ENCODE results near the gene DCDC2C. TPM values are rescaled to one million over a fixed set of nuclear protein-coding genes. Genes with fewer than 3 reads are reported as not detected.

The DCDC2C gene
- total and polyA plus RNA-seq, 2 of the 4 experiments (the other 2 are of a cell fraction) = not detected

- TF ChIP-seq, protein P1, sequence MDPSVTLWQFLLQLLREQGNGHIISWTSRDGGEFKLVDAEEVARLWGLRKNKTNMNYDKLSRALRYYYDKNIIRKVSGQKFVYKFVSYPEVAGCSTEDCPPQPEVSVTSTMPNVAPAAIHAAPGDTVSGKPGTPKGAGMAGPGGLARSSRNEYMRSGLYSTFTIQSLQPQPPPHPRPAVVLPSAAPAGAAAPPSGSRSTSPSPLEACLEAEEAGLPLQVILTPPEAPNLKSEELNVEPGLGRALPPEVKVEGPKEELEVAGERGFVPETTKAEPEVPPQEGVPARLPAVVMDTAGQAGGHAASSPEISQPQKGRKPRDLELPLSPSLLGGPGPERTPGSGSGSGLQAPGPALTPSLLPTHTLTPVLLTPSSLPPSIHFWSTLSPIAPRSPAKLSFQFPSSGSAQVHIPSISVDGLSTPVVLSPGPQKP (IDR thresholded peaks at IDR 0.05; ENCODE audit: borderline replicate concordance, low read depth, low read length) = no peak
- TF ChIP-seq MXI1 (IDR thresholded peaks at IDR 0.05; ENCODE audit: borderline replicate concordance, low read depth, low read length) = no peak
- TF ChIP-seq CTCF (conservative IDR thresholded peaks at IDR 0.05; ENCODE audit: low read depth, low read length) = no peak
- no peak for TF ChIP-seq RCOR1 (IDR thresholded peaks at IDR 0.05; ENCODE audit: insufficient replicate concordance, low read length)
- TF ChIP-seq, protein P2, sequence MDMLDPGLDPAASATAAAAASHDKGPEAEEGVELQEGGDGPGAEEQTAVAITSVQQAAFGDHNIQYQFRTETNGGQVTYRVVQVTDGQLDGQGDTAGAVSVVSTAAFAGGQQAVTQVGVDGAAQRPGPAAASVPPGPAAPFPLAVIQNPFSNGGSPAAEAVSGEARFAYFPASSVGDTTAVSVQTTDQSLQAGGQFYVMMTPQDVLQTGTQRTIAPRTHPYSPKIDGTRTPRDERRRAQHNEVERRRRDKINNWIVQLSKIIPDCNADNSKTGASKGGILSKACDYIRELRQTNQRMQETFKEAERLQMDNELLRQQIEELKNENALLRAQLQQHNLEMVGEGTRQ (IDR thresholded peaks at IDR 0.05; ENCODE audit: low read depth, low read length) = no peak
- TF ChIP-seq CHD1 (IDR thresholded peaks at IDR 0.05; ENCODE audit: low read depth, low read length) = no peak
- H3K9me3 ChIP-seq (ENCODE audit: control insufficient read depth, insufficient read depth, low read length) = no peaks in the 10 kb centered on the region
- in situ Hi-C loops (cut with MboI; ENCODE audit: low sequenced_read_pairs) (no loop called here), dilution Hi-C loops (cut with HindIII; ENCODE audit: low sequenced_read_pairs, unreplicated experiment) (no loop called here), intact Hi-C loops (cut with micrococcal nuclease) (no loop called here)
- no peak overlapping the region for H3K23ac ChIP-seq (ENCODE audit: low read depth, low read length)
- no peaks in the 10 kb centered on the region for H3K9me1 ChIP-seq (ENCODE audit: insufficient read depth, low read length)
- no peak for ATAC-seq (ENCODE audit: low read depth)
- peaks cover 12% of the 10 kb centered on the region for H3K27me3 ChIP-seq (ENCODE audit: control insufficient read depth, insufficient read depth, low read length)
- ChIA-PET POLR2A (ENCODE audit: unreplicated experiment) (no interaction called here), CTCF (interaction anchor here (2.3 kb wide), 1 partner anchor 41 kb away, joined by 11 read pairs; no protein-coding TSS in a partner anchor)
- H2AK5ac ChIP-seq (ENCODE audit: low read depth, low read length) = no peak overlapping the region
- 95% methylated on average over 11 of the region's 19 CpGs; no CpG with 5 or more reads in 1 of the 2 experiments for WGBS, 2 experiments (ENCODE audit: extremely low coverage in 2 of 2, insufficient read length in 1 of 2)
- H4K8ac ChIP-seq (ENCODE audit: low read depth in 2 of 2, low read length in 2 of 2) = no peak overlapping the region
- H2AFZ ChIP-seq (replicated peaks; ENCODE audit: low read length, poor library complexity) = no peak overlapping the region
- H2AK9ac ChIP-seq (replicated peaks; ENCODE audit: low read depth, low read length, poor library complexity) = no peak overlapping the region
- no peaks in the 10 kb centered on the region for H3K79me1 ChIP-seq (ENCODE audit: low read depth in 1 of 2, low read length in 2 of 2)
- H3K4me2 ChIP-seq (ENCODE audit: low read depth, low read length) = no peak overlapping the region
- no peak for DNase-seq
- no peaks in the 10 kb centered on the region for H4K20me1 ChIP-seq (ENCODE audit: insufficient read depth, low read length)
- no peak overlapping the region for H3K18ac ChIP-seq (ENCODE audit: low read depth, low read length)
- no peak overlapping the region for H3K27ac ChIP-seq (ENCODE audit: insufficient read depth, low read length)
- H3K36me3 ChIP-seq (ENCODE audit: control insufficient read depth, insufficient read depth, low read length) = no peaks in the 10 kb centered on the region
- no peak overlapping the region for H3K56ac ChIP-seq (ENCODE audit: extremely low read depth, insufficient read depth, low read length)
- H3K4me1 ChIP-seq (ENCODE audit: control insufficient read depth, insufficient read depth, low read length) = no peaks in the 10 kb centered on the region
- no TSS peak for BruUV-seq (replicated peaks)
- H2BK15ac ChIP-seq (ENCODE audit: low read depth, low read length) = no peak overlapping the region
- H4K91ac ChIP-seq (ENCODE audit: insufficient read depth, low read depth, low read length) = no peak overlapping the region
- H3K4ac ChIP-seq (ENCODE audit: low read depth, low read length) = no peak overlapping the region
- H3K14ac ChIP-seq (replicated peaks; ENCODE audit: low read depth, low read length) = no peak overlapping the region
- no peak overlapping the region for H3K4me3 ChIP-seq (ENCODE audit: insufficient read depth, low read depth, low read length)
- no peak overlapping the region for H2BK120ac ChIP-seq (ENCODE audit: low read depth, low read length)
- H2BK20ac ChIP-seq (ENCODE audit: low read depth, low read length) = no peak overlapping the region
- no peak overlapping the region for H4K5ac ChIP-seq (ENCODE audit: low read depth, low read length)
- no peak overlapping the region for H2BK5ac ChIP-seq (ENCODE audit: low read depth, low read length, poor library complexity, severe bottlenecking)
- H3K9ac ChIP-seq (ENCODE audit: low read depth, low read length) = no peak overlapping the region
These were observed 35.9 kb downstream of the DCDC2C start for GRCh38 chr2:3739313-3739712.
